GM12873 (cell line): ENCODE results near the gene CCDC85C.

Experiments
- CTCF ChIP-seq: IDR thresholded peaks from 2 replicates; pipeline ENCODE4 v1.5.1; 2012; ENCODE audit warnings: low read depth, mild to moderate bottlenecking, moderate library complexity, low read length, control low read depth; ENCODE audit not compliant: insufficient read depth; ENCODE audit errors: missing control alignments

Gene CCDC85C

GRCh38 chr14:99509871-99510555 lies 94.0 kb downstream of the CCDC85C start:
- no peak for TF ChIP-seq CTCF

GRCh38 chr14:99508896-99509629 lies 94.9 kb downstream of the CCDC85C start:
- TF ChIP-seq CTCF: no peak

GRCh38 chr14:99507860-99508640 lies 96.0 kb downstream of the CCDC85C start:
- no peak for TF ChIP-seq CTCF

GRCh38 chr14:99506276-99506675 lies 97.7 kb downstream of the CCDC85C start:
- TF ChIP-seq CTCF: no peak

- no peak for TF ChIP-seq CTCF
Observed at GRCh38 chr14:99505089-99505488, 98.9 kb downstream of the CCDC85C start.

GRCh38 chr14:99503848-99504453 lies 100.1 kb downstream of the CCDC85C start:
- no peak for TF ChIP-seq CTCF
